ES-I3 (cell line): ENCODE results near the gene MCCC2.
"Not testable (repeated sequence)": the region's sequence is repeated elsewhere in the genome, so short reads cannot be mapped to it uniquely, and the experiment has no call there.

Source experiments
- H3K36me3 ChIP-seq: 2 replicates; pipeline ENCODE4 v1.6.1; 2013; ENCODE audit warnings: mild to moderate bottlenecking, low read length, control low read depth, moderate library complexity; ENCODE audit not compliant: insufficient read depth
- H3K4me1 ChIP-seq: 2 replicates; pipeline ENCODE4 v1.6.1; 2013; ENCODE audit warnings: mild to moderate bottlenecking, control low read depth, low read length; ENCODE audit not compliant: insufficient read depth
- H3K9ac ChIP-seq: 2 replicates; pipeline ENCODE4 v1.6.1; 2013; ENCODE audit warnings: low read depth, mild to moderate bottlenecking, low read length, moderate library complexity
- H3K9me3 ChIP-seq: 2 replicates; pipeline ENCODE4 v1.6.1; 2013; ENCODE audit warnings: mild to moderate bottlenecking, low read length, moderate library complexity; ENCODE audit not compliant: control insufficient read depth, insufficient read depth

The MCCC2 gene

DNA sequence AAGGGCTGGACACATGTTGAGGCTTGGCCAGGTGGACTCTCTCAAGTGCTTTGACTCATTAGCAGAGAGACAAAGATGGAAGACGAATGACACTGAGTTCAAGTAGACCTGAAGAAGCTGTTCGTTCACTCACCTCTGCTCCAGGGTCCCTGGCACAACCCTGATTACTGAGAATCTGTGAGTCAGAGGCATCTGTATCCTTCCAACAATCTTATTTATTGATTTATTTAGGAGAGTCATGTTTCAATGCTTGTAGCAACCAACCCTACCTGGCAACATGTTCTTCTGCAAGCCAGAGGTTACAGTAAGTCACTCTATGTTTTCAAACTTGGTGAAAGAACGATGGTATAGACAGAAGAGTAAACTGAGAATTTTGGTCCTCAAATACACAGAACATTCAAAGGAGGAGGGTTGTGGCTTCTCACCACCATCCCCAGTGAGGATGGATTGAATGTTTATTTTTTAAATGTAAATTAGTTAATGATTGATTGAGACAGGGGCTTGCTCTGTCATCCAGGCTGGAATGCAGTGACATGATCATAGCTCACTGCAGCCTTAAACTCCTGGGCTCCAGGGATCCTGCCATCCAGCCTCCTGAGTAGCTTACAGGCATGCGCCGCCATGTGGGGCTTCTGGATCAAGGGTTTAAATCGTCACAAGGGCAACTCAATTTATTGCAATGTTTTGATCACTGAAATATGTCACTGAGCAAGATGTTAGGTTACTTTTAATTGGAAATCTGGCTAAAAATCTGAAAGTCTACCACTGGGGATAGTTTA, 76.2 kb downstream of the MCCC2 start:
- Histone ChIP-seq H3K9ac (no peak overlapping the region), H3K9me3 (no peaks in the 10 kb centered on the region), H3K36me3 (no peaks in the 10 kb centered on the region), H3K4me1 (no peaks in the 10 kb centered on the region)

DNA sequence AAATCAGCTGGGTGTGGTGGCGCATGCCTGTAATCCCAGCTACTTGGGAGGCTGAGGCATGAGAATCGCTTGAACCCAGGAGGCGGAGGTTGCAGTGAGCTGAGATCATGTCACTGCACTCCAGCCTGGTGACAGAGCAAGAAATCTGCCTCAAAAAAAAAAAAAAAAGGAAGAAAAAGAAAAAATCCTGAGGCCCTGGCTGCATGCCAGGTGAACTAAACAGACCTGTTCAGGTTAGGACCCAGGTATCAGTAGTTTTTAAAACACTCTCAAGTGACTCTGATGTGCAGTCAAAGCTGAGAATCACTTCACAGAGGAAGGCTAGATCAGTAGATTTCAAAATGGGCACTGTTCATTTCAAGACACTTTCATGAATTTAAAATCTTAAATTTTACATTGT, 77.5 kb downstream of the MCCC2 start:
- not testable (repeated sequence) for H3K9me3 ChIP-seq, H3K9ac ChIP-seq, H3K4me1 ChIP-seq, H3K36me3 ChIP-seq

DNA sequence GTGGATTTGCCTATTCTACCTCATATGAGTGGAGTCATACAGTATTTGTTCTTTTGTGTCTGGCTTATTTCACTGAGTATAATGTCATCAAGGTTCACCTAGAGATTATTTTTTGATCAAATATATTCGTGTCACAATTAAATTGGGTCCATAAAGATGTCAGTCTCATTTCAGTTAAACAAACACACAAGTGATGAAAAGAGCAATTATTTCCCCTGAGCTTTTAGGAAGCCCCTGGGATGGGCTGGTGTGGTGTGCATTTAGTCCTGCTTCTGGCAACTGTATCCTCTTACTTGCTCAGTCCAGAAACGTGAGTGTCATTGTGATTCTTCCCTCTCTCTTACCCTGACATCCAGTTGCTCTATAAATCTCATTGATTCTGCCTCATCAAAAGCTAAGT, 79.2 kb downstream of the MCCC2 start:
- Histone ChIP-seq H3K9me3 (no peaks in the 10 kb centered on the region), H3K4me1 (no peaks in the 10 kb centered on the region), H3K36me3 (no peaks in the 10 kb centered on the region), H3K9ac (no peak overlapping the region)

DNA sequence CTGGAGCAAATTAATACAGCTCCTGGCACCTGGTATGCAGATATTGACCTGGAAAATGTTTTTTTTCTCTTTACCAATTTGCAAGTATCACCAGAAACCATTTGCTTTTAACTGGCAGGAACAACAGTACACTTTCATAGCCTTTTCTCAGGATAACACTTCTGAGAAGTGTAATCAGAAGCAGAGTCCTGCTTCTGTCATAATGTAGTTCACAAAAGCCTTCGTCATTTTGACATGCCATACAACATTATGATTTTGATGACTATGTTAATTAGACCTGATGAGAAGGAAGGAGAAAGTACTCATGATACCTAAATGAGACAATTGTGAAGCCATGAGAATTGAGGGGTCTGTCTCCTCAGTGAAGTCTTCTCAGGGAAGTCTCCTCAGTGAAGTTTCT, 90.8 kb downstream of the MCCC2 start:
- Histone ChIP-seq H3K36me3 (no peaks in the 10 kb centered on the region), H3K9me3 (no peaks in the 10 kb centered on the region), H3K9ac (no peak overlapping the region), H3K4me1 (no peaks in the 10 kb centered on the region)

DNA sequence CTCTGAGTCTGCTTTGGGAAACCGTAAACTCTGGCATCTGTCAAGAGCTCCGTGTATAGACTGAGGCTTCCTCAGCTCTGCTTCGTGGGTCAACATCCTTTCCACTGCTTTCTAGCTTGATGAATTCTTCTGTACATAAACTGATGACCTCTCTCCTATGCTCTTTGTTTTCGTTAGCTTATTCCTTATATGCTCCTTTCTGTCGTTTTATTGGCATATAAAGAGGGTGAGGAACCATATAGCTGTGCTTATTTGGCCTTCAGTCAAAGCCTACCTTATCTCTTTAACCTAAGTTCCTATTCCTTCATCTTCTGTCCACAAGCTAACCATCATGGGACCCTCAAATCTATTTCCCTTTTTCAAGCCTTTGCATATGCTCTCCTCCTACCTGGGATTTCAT, 92.6 kb downstream of the MCCC2 start:
- Histone ChIP-seq H3K4me1 (no peaks in the 10 kb centered on the region), H3K9ac (no peak overlapping the region), H3K9me3 (no peaks in the 10 kb centered on the region; the same call in 1 of the 2 replicates), H3K36me3 (no peaks in the 10 kb centered on the region)

DNA sequence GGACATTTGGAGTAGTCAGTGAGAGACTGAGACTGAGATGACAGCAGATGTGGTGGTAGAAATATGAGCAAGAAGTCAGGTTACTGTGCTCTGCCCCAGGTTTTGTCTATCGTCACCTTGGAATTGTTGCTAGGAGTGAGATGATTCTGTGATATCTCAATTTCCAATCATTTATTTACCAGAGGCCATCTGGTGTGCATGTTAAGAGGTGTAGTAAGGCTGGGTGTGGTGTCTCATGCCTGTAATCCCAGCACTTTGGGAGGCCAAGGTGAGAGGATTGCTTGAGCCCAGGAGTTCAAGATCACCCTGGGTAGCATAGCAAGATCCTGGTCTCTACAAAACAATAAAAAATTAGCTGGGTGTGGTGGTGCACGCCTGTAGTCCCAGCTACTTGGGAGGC, 93.4 kb downstream of the MCCC2 start:
- H3K4me1 ChIP-seq, result no peaks in the 10 kb centered on the region
- H3K36me3 ChIP-seq, result no peaks in the 10 kb centered on the region
- no peak overlapping the region for H3K9ac ChIP-seq
- H3K9me3 ChIP-seq, result no peaks in the 10 kb centered on the region; the same call in 1 of the 2 replicates

DNA sequence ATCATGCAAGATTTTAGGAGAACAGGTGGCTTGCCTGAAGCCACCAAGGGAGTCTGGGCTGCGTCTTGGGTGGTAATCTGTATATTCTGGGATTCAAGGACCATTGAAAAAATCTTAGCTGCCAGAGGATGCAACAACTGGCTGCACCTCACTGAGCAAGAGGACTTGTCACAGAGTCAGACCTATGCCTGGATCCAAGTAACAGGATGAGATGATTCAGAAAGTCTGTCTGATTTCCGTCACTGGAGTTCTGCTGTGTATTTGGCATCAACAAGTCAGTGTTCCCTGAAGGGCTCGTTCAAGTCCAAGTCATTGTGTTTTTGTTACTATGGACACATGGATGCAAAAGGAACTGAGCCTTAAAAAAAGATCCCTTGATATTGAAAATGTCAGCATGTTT, 94.2 kb downstream of the MCCC2 start:
- Histone ChIP-seq H3K36me3 (no peaks in the 10 kb centered on the region), H3K4me1 (no peaks in the 10 kb centered on the region), H3K9me3 (no peaks in the 10 kb centered on the region; the same call in 1 of the 2 replicates), H3K9ac (no peak overlapping the region)

DNA sequence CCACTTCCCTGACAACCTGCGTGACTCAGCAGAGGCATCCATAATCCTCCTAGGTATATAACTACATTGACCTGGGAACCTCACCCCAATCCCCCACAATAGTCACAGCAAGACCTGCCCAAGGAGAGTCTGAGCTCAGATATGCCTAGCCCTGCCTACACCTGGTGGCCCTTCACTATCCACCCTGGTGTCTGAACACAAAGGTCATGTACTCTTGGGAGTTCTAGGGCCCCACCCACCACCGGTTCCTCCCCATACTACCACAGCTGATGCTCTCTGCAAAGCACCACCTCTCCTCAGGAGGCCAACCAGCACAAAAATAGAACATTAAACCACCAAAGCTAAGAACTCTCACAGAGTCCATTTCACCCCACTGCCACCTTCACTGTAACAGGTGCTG, 97.2 kb downstream of the MCCC2 start:
- Histone ChIP-seq H3K4me1 (no peaks in the 10 kb centered on the region), H3K9me3 (no peaks in the 10 kb centered on the region; the same call in 1 of the 2 replicates), H3K36me3 (no peaks in the 10 kb centered on the region), H3K9ac (no peak overlapping the region)

DNA sequence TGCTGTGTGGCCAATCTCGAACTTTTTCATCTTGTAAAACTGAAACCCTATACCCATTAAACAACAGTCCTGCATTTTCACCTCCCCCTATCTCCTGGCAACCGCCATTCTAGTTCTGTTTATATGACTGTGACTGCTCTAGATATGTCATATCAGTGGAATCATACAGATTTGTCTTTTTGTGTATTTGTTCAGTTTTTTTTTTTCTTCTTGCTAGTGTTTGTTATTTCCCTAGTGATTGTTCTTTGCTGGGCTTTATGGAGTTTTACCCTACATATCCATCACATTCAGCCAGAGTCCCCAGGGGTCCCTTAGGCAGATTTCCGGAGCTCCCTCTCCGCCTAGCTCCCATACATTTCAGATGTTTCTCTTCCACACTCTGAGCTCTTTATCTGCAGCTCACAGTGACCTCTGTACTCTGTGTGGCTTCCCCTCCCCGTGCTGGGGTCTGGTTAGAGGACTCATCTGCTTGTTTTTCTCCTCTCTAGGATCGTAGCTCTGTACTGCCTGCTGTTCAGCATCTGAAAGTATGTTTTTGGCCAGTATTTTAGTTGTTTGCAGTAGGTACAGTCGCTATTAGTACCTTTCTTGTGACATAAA, 106.8 kb downstream of the MCCC2 start:
- no peaks in the 10 kb centered on the region for H3K4me1 ChIP-seq
- no peaks in the 10 kb centered on the region for H3K36me3 ChIP-seq
- H3K9ac ChIP-seq, result no peak overlapping the region
- no peaks in the 10 kb centered on the region for H3K9me3 ChIP-seq

DNA sequence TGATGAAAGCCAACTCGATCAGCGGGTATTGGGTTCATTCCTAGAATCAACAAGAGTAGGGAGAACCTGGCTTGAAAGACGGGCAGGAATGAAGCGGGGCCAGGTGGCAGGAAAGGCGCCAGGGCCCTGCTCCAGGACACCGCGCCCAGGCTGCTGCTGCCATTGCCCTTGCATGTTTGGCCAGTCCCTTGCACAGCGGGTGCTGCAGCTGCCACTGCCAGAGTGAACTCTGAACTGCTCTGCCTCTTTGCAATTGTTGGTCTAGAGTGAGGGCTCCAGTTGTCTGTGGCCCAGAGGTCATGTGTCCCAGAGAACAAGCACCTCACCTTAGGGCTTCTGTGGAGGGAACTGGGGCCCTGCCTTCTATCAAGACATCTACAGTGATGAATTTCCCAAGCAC, 107.9 kb downstream of the MCCC2 start:
- no peaks in the 10 kb centered on the region for H3K4me1 ChIP-seq
- H3K36me3 ChIP-seq, result no peaks in the 10 kb centered on the region
- H3K9me3 ChIP-seq, result no peaks in the 10 kb centered on the region
- no peak overlapping the region for H3K9ac ChIP-seq

DNA sequence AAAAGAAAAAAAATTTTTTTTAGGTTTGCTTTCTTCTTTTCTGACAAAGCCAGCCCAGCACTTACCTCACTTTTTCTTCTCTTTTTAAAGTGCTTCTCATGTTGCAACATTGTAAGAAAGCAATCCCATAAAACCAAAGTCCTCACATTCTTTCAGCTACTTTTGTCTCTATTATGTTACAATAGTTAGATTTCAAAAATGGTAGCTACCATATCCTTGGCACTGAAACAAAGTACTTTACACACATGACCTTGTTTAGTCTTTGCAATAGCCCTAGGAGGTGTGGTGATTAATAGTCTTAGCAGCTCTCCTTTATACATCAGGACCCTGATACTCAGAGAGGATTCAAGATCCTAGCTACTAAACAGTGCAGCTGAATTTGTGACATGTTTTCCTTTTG, 108.5 kb downstream of the MCCC2 start:
- H3K4me1 ChIP-seq, result no peaks in the 10 kb centered on the region
- H3K9ac ChIP-seq, result no peak overlapping the region
- H3K9me3 ChIP-seq, result no peaks in the 10 kb centered on the region
- H3K36me3 ChIP-seq, result no peaks in the 10 kb centered on the region

DNA sequence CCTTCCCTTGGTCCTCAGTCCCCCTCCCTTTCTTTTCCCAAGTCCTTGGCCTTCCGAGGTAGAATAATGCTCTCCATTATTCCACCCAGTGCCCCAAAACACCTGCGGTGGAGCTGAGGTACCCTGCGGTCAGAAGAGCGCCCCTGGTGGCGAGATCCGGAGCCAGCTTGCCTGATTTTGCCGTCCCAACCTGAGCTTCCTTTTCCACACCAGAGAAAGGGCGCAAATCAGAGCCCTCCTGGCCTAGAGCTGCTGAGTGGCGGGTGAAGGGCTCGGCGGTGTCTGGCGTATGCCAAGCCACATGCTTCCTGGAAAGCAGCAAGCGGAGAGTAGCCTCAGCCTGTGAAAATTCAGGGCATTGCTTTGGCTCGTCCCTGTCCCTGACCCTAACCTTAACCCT, 110.8 kb downstream of the MCCC2 start:
- Histone ChIP-seq H3K9ac (no peak overlapping the region), H3K9me3 (no peaks in the 10 kb centered on the region), H3K36me3 (no peaks in the 10 kb centered on the region), H3K4me1 (no peaks in the 10 kb centered on the region)

DNA sequence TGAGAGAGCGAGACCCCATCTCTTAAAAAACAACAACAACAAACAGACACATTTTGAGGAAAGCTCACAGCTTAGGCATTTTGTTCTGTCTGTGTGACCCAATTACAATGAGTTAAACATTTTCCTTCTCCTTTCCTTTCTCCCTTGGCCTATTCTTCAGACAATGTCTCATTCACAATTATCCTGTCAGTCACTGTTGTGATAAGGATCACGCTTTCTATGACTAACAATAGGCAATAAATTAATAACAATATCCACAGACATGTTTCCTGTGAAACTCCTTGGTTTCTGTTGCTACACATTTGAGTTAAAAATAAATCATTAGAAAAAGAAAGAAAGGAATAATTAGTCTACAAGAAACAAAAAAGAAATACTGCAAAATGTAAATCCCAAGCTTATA, 112.1 kb downstream of the MCCC2 start:
- H3K9me3 ChIP-seq, result no peaks in the 10 kb centered on the region
- no peaks in the 10 kb centered on the region for H3K36me3 ChIP-seq
- no peak overlapping the region for H3K9ac ChIP-seq
- H3K4me1 ChIP-seq, result no peaks in the 10 kb centered on the region

DNA sequence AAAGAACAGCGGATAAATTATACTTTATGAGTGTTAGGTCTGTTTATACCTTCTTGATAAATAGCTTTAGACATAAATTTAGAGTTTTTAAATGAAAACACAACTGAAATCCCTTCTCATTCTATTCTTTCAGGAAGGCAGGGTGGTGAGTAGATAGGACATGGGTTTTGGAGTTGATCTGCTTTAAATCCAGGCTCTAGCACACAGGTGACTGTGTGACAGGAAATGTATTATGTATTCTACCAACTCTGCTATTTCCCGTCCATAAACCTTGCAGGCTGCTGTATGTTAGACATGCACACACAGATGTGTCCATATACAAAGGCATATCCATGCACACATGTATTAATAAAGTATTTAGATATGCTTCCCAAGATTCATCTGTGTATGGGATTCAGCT, 112.6 kb downstream of the MCCC2 start:
- no peaks in the 10 kb centered on the region for H3K4me1 ChIP-seq
- H3K36me3 ChIP-seq, result no peaks in the 10 kb centered on the region
- H3K9me3 ChIP-seq, result no peaks in the 10 kb centered on the region
- H3K9ac ChIP-seq, result no peak overlapping the region

DNA sequence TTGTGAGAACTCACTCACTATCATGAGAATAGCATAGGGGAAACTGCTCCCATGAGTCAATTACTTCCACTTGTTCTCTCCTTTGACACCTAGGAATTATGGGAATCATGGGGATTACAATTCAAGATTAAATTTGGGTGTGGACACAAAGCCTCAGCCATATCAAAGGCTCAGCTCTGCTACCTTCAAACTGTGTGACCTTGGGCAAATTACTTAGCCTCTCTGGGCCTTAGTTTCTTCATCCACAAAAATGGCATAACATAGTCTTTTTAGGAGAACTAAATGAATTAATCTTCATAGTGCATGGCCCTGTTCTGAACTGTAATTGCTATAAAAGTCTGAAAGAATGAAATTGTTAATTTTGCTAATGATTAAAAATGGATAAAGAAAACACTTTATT, 113.7 kb downstream of the MCCC2 start:
- Histone ChIP-seq H3K36me3 (no peaks in the 10 kb centered on the region), H3K4me1 (no peaks in the 10 kb centered on the region), H3K9me3 (no peaks in the 10 kb centered on the region), H3K9ac (no peak overlapping the region)
